AG09309 (cell line): Measurements from ENCODE around the gene IRX4.

Experiments
- DNase-seq: peaks from one replicate; pipeline ENCODE4 v3.0.0-alpha.2; 2010; ENCODE audit warnings: low read depth
- H3K4me3 ChIP-seq: 2 replicates; pipeline ENCODE4 v1.5.1; 2011; ENCODE audit warnings: mild to moderate bottlenecking, low read depth, low read length, moderate library complexity; ENCODE audit not compliant: control insufficient read depth
- TF ChIP-seq, protein P1 (sequence below): IDR thresholded peaks from 2 replicates; pipeline ENCODE4 v1.5.1; 2011; ENCODE audit warnings: mild to moderate bottlenecking, low read depth, low read length, inconsistent platforms; ENCODE audit not compliant: insufficient read depth, control insufficient read depth; ENCODE audit errors: missing control alignments

Gene IRX4

DNA sequence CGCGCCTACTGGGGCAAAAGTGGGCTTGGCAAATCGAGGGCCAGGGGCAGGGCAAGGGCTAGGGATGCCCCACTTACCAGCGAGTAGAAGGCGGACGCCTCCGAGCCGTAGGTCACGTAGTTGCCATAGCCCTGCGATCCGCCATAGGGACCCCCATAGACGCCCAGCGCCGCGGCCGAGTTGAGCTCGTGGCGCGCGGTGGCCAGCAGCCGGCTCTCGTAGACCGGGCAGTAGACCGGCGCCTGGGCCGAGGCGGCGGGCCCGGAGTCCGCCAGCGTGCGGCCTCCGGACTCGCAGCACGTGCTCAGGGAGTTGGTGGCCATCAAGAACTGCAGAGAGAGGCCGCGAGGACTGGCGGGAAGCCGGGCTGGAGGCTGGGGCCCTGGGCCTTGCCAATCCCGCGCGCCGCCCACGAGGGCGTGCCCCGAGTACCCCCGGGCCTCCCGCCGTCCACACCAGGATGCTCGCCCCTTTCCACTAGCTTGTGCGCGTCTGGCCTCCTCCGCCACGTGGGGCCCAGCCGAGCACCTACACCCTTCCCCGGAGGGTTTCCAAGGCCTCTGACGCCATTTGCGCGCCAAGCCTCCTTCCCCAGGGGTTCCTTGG is 891 bp downstream of the IRX4 start:
- TF ChIP-seq, protein P1, sequence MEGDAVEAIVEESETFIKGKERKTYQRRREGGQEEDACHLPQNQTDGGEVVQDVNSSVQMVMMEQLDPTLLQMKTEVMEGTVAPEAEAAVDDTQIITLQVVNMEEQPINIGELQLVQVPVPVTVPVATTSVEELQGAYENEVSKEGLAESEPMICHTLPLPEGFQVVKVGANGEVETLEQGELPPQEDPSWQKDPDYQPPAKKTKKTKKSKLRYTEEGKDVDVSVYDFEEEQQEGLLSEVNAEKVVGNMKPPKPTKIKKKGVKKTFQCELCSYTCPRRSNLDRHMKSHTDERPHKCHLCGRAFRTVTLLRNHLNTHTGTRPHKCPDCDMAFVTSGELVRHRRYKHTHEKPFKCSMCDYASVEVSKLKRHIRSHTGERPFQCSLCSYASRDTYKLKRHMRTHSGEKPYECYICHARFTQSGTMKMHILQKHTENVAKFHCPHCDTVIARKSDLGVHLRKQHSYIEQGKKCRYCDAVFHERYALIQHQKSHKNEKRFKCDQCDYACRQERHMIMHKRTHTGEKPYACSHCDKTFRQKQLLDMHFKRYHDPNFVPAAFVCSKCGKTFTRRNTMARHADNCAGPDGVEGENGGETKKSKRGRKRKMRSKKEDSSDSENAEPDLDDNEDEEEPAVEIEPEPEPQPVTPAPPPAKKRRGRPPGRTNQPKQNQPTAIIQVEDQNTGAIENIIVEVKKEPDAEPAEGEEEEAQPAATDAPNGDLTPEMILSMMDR: no peak
- no peak overlapping the region for H3K4me3 ChIP-seq
- no peak for DNase-seq

DNA sequence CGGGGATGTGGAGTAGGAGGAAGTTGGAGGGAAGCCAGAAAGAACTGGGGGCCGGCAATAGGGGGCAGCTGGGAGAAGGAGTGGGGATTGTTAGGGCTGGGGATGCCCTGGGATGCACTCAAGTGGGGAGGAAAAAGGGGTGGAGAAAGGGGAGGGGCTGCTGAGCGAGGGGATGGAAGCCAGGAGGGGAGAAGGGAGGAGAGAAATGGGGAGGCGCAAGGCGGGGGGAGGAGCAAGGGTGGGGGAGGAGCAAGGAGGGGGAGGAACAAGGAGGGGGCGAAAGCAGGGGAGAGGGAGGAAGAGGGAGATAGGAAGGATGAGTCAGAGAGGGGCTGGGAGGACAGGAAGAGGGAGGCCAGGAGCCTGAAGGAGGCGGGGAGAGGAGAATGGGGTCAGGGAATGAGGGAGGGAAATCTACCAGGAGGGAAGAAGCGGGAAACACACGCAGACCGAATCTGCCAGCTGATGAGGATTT is 1.6 kb downstream of the IRX4 start:
- no peak for DNase-seq
- TF ChIP-seq, protein P1: no peak
- H3K4me3 ChIP-seq: no peak overlapping the region

DNA sequence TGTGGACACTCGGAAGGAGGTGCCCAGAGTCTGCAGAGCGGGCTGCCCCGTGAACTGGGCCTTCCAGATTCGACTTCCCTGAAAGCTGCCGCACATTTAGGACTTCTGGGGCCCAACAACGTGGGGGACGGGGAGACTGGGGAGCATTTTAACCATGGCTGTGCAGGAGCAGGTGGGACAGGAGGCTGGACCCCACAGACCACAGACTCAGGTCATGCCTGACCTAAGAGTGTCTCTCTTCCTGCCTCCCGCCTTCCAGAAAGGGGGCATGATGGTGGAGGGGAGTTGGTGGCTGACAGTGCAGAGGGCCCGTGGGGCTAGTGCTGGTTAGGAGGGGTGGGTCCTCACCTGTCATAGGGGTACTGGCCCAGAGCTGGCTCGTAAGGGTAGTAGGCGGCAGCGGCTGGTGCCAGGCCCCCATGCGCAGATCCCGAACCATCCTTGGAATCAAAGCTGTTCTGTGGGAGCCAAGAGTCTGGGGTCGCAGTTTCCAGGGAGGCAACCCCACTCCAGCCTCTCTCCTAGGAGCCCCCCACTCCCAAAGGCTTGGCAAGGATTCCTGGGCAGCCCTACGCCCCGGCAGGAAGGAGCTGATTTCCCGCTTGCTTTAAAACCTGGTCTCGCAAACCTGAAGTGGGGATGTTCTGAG is 2.2 kb downstream of the IRX4 start:
- TF ChIP-seq, protein P1: no peak
- DNase-seq: no peak
- no peak overlapping the region for H3K4me3 ChIP-seq

DNA sequence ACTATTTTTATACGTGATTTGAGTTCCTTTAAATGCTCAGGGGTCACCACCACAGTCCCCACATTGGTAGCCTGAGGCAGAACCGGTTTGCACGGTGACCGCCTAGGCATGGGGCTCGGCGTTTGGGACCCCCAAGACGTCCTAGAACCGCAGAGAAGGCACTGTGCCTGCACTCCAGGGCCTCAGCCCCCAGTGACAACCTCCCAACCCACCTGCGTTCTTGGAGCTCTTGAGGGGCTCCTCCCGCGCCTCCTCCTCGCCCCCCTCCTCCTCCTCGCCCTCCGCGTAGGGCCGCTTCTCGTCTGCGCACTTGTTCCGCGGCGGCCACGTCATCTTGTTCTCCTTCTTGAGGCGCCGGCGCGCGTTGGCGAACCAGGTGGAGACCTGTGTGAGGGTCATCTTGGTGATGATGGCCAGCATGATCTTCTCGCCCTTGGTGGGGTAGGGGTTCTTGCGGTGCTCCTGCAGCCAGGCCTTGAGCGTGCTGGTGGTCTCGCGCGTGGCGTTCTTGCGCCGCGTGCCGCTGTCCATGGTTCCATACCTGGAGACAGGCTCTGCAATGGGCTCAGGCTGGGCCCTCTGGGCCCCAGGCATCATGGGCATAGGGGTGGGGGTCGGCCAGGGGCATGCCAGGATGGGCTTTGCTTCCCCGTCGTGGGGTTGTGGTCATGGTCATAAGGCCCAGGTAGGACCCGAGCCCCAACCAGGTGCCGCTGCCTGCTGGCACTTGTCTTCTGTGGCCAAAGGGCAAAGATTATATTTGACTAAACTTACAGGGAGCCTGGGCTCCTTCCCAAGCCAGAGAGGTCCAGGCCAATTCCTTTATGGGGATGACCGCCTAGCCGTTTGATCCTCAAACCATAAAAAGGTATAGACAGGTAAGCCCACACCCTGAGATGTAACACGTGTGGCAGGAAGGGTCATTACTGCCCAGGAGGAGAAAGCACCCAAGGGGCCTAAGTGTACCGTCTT is 3.1 kb downstream of the IRX4 start:
- no peak overlapping the region for H3K4me3 ChIP-seq
- TF ChIP-seq, protein P1: no peak
- no peak for DNase-seq

DNA sequence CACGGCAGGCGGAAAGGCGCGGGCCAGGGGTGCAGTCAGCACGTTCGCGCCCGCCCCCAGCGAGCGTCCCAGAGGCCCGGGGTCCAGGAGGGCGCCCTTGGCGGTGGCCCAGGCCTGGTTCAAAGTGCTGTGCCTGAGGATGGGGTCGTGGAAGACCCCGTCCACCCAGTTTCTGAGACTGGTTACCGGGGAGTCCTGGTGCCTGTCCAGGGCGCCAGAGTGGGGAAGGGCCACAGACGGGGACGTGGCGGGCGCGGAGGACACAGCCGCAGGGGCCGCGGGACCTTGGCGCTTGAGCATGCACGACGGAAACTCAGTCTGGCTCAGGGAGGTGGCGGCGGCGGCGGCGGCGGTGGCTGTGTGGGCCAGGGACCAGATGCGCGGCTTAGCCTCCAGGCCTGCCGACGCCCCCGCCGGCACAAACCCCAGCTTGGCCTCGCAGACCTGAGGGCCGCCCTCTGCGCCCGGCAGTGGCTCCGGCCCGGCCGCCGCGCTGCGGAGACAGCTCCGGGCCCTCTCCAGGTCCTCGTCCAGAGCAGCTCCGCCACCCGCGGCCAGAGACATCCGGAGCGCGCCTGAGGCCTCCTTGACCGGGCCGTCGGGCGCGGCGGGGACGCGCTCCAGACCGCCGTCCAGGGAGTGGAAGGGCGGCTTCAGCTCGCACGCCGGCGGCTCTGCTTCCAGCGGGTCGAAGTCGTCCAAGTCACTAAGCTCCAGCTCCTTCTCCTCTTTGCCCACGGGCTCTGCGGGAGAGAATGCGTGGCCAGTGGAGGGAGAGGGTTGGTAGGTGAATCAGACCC is 4.5 kb downstream of the IRX4 start:
- TF ChIP-seq, protein P1: no peak
- no peak overlapping the region for H3K4me3 ChIP-seq
- DNase-seq: no peak
